Femur (tissue), 1 donor: ENCODE data around the gene NIPBL.
"Not testable (repeated sequence)": the region's sequence is repeated elsewhere in the genome, so short reads cannot be mapped to it uniquely, and the experiment has no call there.

Experiments
- DNase-seq: peaks from one replicate; pipeline ENCODE4 v3.0.0-alpha.2; 2017

Gene NIPBL, protein sequence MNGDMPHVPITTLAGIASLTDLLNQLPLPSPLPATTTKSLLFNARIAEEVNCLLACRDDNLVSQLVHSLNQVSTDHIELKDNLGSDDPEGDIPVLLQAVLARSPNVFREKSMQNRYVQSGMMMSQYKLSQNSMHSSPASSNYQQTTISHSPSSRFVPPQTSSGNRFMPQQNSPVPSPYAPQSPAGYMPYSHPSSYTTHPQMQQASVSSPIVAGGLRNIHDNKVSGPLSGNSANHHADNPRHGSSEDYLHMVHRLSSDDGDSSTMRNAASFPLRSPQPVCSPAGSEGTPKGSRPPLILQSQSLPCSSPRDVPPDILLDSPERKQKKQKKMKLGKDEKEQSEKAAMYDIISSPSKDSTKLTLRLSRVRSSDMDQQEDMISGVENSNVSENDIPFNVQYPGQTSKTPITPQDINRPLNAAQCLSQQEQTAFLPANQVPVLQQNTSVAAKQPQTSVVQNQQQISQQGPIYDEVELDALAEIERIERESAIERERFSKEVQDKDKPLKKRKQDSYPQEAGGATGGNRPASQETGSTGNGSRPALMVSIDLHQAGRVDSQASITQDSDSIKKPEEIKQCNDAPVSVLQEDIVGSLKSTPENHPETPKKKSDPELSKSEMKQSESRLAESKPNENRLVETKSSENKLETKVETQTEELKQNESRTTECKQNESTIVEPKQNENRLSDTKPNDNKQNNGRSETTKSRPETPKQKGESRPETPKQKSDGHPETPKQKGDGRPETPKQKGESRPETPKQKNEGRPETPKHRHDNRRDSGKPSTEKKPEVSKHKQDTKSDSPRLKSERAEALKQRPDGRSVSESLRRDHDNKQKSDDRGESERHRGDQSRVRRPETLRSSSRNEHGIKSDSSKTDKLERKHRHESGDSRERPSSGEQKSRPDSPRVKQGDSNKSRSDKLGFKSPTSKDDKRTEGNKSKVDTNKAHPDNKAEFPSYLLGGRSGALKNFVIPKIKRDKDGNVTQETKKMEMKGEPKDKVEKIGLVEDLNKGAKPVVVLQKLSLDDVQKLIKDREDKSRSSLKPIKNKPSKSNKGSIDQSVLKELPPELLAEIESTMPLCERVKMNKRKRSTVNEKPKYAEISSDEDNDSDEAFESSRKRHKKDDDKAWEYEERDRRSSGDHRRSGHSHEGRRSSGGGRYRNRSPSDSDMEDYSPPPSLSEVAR (N-terminal part only)

DNA sequence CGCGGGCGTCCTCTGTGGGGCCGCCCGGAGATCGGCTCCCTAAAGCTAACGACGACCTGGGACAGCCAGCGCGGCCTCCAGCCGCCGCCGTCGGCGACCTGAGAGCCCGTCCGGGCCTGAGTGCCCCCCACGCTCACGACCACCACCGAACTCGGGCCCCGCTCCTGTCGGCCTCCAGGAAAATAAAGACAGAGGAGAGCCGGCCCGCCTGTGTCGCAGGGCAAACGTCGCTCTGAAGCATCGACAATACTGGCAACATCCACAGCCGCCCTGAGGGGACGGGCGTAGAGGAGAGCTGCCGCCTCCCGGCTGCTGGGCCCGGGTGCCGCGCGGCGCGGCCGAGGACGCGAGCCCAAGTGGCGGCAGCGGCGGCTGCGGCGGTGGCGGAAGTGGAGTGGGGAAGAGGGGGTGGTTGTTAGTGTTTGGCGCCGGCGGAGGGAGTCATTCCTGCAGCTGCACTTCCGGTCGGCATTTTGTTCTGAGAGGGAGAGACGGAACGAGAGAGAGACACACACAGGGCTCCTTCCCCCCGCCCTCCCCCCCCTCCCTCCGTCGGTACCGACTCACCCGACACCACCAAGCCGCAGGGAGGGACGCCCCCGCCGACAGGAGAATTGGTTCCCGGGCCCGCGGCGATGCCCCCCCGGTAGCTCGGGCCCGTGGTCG is at the start of gene NIPBL:
Gene NIPBL, plus strand, starts transcription at position 471 of the 666 bp plus-strand sequence. CDS start 76,928 bp downstream, outside the sequence.
- peak; percentile 96 for DNase-seq

DNA sequence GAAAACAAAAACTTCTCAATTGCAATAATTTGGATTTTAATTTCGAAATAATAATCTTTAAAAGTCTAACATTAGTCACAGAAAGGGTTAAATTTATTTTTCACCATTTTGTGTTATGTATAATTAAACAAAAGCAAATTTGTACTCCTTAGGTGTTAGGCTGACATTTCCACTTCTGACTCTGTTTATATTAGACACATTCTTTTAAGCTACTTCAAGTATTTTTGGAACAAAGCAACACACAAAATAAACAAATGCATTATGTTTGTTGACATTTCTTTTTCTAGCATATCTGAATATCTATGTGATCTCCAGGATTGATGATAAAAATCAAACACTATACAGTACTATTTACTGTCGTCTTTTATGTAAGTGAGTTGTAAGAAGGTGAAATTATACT is 44.3 kb upstream of the NIPBL start:
- DNase-seq, result no peak

DNA sequence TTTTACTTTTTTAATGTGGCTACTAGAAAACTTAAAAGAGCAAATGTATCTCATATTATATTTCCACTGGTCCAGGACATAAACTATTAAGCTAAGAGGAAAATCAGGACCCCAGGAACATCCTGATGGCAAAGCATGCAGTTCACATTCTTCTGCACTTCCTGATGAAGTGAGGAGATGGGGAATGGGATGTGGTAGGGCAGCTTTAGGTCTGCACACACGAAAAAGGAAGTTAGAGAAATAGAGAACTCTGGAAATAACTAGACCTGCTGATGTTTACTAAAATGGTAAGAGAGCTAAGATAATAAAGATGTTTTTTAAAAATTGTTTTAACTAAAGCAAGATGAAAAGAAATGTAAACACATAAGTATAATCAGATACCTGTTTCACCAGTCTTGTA is 39.7 kb upstream of the NIPBL start:
- DNase-seq, result no peak

DNA sequence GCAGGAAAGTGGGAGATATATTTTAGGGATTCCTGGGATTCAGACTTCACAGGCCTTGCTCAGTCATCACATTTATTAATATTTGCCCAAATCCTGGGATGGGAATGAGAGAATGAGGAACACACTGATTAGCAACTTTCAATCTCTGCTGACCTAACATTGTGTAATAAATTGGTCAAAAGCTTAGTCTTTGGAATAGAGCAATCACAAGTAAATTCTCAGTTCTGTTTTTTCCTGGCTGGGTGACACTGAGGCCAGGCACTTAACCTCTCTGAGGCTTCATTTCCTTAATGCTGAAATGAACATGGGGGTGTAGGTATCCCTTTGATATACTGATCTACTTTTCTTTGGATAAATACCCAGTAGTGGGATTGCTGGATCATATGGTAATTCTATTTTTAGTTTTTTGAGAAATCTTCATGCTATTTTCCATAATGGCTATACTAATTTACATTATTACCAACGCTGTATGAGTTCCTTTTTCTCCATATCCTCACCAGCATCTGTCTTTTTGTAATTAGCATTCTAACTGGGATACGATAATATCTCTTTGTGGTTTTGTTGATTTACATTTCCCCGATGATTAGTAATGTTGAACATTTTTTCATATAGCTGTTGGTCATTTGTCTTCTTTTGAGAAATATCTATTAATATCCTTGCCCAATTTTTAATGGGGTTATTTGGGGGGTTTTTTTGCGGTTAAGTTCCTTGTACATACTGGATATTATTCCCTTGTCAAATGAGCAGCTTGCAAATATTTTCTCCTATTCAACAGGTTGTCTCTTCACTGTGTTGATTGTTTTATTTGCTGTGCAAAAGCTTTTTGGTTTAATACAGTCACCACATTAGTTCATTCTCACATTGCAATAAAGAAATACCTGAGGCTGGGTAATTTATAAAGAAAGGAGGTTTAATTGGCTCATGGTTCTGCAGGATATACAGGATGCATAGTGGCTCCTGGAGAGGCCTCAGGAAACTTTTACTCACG is 36.8 kb upstream of the NIPBL start:
- DNase-seq, result no peak

DNA sequence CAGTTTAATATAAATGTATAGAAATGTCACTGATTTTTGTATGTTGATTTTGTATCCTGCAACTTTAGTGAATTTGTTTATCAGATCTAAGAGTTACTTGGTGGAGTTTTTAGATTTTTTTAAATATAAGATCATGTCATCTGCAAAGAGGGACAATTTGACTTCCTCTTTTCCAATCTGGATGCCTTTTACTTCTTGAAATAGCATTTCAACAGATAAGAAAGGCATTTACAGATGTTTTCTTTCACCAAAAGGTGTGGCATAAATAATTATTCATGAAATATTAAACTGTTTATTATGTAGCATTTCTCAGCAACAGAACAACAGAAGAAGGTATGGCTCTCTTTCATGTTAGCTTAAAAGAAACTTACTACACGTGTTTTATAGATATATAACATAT is 34.9 kb upstream of the NIPBL start:
- no peak for DNase-seq

DNA sequence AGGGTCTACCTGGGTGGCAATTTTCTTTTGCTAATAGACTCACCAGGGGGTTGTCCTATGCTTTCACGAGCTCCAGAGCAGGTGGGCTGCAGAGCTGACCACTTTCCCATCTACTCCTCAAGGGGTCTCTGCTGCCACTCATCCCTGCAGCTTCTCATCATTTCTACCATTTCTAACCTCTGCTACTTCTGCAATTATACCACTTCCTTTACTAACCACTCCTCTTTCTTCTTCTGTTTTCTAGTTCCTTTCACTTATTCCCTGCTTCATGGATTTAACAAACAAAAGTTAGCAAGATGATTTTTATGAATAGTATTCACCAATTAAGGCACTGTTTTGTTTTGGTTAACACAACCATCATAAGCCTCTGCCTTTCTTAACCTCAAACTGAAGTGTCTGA is 34.5 kb upstream of the NIPBL start:
- no peak for DNase-seq

DNA sequence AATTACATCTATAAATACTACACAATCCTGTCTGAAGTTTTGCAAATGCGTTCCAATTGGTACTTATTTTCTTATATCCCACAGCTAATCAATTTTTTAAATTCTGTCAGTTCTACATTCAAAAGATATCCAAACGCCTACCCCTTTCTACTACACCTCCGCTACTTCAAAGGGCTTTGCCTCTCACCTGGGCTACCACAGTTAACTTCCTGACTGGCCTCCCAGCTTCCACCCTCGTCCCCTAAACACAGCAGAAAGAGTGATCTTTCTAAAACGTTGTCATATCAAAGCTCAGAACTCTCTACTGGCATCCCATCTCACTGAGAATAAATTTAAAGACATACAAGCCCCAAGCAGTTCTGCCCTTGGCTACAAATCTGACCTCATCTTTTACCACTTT is 32.3 kb upstream of the NIPBL start:
- DNase-seq, result no peak

DNA sequence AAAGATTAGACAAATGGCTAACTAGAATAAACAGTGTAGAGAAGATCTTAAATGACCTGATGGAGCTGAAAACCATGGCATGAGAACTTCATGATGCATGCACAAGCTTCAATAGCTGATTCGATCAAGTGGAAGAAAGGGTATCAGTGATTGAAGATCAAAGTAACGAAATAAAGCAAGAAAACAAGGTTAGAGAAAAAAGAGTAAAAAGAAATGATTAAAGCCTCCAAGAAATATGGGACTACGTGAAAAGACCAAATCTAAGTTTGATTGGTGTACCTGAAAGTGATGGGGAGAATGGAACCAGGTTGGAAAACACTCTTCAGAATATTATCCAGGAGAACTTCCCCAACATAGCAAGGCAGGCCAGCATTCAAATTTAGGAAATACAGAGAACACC is 28.0 kb upstream of the NIPBL start:
- not testable (repeated sequence) for DNase-seq

DNA sequence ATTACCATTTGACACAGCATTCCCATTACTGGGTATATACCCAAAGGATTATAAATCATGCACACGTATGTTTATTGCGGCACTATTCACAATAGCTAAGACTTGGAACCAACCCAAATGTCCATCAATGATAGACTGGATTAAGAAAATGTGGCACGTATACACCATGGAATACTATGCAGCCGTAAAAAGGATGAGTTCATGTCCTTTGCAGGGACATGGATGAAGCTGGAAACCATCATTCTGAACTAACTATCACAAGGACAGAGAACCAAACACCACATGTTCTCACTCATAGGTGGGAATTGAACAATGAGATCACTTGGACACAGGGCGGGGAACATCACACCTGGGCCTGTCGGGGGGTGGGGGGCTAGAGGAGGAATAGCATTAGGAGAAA is 23.7 kb upstream of the NIPBL start:
- DNase-seq, result not testable (repeated sequence)

DNA sequence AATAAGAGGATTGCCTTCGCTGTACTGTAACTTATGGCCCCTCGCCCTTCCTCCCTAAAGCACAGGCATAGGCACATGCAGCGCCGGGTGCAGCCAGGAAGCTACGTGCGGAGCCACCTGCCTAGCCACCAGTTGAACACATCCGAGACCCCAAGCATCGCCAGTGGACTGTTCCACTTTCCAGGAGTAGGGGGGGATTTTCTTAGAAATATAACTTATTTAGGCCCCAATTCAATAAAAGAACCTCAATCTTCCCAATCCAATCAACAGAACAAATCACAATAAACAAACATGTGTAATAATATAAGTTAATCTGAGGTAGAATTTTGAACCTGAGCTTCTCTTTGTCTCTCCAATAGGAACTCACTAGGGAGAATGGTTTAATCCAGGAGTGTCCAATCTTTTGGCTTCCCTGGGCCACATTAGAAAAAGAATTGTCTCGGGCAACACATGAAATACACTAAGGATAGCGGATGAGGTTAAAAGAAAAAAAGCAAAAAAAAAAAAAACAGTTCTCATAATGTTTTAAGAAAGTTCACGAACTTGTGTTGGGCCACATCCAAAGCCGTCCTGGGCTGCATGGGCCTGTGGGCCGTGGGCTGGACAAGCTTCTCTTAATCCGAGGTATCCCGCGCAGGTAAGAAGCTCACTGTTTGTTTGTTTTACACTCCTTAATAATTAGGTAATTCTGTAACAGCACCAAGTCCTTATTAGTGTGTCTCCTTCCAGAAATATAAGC is 22.0 kb upstream of the NIPBL start:
- DNase-seq, result no peak

DNA sequence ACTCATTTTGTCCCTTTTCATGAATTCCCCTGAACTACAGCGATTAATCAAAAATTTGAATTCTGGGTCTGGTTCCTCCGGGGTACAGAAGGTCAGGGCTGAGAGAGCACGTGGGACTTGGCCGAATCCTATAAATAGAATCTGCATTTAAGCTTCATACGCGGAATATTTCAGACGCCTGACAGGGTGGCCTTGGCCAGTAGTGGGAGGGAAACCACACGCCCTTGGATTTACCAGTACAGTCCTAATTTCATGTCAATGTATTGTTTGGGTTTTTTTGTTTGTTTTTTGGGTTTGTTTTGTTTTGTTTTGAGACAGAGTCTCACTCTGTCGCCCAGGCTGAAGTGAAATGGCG is 21.5 kb upstream of the NIPBL start:
- DNase-seq, result no peak

DNA sequence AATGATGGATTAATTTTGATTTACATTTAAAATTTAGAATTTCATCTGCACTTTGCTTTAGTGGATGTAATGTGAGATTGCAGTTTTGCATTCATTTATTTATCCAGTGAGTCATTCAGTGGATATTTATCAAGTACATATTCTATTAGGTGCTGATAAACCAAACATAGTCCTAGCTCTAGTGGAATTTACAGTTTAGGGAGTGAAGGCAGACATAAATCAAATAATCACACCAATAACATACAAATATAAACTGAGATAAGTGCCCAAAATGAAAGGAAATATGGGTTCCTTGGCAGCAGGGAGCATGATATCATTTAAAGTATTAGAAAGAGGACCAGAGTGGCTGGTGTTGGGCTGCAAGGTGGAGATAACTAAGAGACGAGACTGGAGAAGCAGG is 14.7 kb upstream of the NIPBL start:
- no peak for DNase-seq

DNA sequence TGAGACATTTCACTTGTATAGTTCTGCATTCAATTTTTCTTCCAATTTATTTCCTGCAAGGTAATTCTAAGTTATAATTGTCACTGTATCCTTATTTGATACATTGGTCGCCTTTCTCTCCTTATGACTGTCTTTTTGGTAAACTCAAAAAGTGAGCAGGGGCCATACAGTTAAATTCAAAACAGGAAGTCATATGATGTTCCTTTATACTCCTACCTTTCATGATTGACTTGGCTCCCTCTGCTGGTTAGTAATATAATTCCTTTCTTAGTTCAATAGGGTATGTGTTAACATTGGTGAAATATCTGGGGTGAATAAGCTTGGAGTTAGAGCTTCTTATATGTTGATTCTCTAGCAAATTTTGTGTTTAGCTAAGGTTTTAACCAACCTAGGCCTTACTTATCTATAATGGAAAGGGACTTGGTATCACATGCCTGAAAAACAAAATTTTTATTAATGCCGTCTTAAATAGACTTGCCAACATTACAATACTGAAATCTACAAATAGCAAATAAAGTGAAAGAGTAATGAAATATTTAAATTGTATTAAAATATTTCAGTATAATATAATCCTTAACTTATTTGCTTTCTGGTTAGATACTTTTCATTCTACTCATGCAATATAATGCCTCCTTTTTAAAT is 6.0 kb upstream of the NIPBL start:
- no peak for DNase-seq

DNA sequence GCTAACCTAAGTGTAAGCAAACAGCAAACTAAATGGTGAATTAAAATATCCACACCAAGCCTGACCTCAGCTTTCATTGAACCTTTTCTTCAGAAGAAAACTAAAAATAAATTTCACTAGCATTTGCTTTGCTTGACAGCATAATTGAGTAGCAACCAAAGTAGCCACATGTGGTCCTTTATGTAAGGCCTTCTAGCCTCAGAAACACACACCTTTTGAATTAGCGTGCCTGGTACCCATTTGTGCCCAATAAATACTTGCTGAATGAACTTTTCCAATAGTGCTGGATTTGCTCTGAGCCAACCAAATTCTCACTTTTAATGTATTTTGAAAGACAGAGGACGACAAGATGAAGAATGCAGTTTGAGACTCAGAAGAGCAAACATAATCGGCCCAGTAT is 2.1 kb upstream of the NIPBL start:
- DNase-seq, result no peak

DNA sequence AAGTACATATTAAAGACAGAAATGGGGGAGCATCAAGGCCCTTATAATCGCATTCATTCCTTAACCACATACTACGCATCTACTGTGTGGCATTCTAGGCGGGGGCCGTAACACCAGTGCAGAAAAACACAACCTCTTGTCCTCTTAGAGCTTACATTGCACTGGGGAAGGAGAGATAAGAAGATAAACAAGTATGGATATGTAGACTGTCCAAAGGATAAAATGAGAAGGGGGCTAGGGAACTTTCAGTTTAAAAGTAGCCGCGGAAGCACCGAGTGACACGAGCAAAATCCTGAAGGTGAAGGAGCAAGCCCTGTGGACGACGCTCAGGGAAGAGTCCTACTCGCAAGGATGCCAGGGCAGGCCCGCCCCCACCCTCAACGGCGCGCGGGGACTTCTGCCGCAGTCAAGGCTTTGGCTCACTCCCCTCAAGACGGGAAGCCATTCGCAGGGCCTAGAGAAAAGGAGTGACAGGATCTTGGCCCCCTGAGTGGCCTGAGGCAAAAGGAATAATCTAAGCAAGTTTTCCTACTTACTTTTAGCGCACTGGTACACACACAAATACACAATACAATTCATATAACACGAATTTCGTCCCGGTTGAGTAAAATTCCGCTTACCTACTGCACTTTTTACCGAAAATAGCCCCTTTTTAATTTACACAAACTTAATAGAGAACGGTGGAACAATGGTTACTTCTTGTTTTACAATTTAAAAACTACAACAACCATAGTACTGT is 1.3 kb upstream of the NIPBL start:
- DNase-seq, result peak; percentile 63

DNA sequence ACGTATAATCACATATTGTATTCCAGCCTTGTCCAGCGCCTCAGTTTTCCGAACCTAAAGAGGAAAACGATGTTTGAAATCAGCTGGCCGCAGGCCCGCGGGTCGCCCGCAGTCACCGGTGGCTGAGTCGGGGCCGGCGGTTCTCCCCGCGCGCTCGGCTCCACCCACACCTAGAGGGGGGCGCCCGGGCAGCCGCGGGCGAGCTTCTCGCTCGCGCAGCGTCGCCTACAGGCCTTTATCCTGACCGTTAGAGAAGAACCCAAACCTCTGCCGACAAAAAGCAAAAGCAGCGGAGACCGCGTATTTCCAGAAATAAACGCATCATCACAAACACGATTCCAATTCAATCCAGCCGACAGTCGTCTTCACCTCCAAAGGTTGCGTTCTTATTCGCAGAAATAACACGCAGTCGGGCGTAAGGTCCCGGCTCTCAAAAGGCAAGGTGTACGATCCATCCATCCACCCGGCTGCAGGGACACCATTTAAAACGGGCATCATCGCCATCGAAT is 725 bp upstream of the NIPBL start:
- peak; percentile 90 for DNase-seq

DNA sequence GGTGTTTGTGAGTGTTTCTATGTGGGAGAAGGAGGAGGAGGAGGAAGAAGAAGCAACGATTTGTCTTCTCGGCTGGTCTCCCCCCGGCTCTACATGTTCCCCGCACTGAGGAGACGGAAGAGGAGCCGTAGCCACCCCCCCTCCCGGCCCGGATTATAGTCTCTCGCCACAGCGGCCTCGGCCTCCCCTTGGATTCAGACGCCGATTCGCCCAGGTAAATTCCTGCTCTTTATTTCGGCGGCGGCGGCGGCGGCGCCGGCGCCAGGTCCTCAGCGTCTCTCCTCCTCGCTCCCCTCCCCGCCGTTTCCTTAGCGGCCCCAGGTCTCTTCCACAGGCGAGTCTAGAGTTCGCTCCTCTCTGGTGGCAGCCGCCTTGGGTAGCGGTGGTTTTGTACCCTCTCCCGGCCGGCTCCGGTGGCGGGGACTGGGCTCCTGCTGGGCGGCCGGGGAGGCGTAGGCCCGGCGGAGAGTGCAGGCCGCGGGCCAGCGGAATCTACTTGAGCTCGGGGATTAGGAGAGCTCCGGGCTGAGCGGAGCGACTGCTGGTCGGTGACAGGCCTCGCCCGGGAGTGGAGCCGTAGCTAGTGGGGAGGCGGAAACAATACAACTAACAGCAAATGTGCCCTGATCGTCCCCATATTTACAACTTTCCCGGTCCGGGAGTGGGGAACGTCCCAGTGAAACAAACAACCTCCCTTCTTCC is 547 bp downstream of the NIPBL start:
- DNase-seq, result peak; percentile 75

DNA sequence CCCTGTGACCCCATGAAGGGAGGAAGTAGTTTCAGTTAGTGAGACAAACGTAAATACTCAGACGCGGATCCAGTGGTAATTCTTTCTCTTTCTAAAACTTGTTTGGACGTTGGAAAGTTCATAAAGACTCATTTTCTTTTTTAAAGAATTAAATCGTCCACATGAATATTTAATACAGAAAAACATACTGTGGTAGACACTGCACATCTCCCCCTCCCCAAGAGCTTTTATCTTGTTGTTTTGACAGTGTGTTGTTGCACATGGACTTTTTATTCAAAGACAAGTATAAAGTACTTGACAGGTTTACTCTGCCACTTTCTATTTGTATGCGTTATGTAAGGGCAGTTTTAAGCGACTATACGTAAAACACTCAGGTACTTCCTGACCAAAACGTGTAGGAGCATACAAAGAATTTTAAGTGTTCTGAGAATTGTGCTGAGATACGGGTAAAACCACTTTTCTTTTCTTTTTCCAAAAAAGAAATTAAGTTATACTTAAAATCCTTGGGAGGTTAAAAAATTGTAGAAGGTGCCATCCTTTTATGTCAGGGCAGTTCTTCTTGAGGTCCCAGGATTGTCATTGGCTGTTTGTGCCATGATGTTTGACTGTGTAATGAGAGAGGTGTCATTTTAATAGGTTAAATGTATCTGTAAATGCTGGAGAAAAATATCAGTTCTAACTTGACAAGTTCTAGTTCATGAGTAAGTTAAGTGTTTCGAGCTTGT is 1.3 kb downstream of the NIPBL start:
- no peak for DNase-seq
